K562 (cell line): ENCODE results near the gene CUL3. TPM values are rescaled to one million over a fixed set of nuclear protein-coding genes. Genes with fewer than 3 reads are reported as not detected.

Experiments used
- ATAC-seq: fragments of 200-7000 bp; cut with Tn5 transposase; 3 replicates; pipeline ENCODE4 v1.9.1; 2020; ENCODE audit warnings: moderate library complexity
- BruUV-seq: library from RNA; stranded (reverse); fragments of 400-500 nt; replicated peaks from 2 replicates; lab custom pipeline; 2021; lab: Mats Ljungman, UMichigan
- CTCF ChIA-PET: fragments of 300-600 bp; formaldehyde crosslinking; extraction: SDS; loops from one replicate; lab custom pipeline; 2021; ENCODE audit warnings: low intra/inter-chr PET ratio; lab: Yijun Ruan, JAX
- POLR2A ChIA-PET: fragments of 300-600, 350-650 bp; sonication (Branson Sonifier 250); formaldehyde crosslinking; extraction: SDS; loops from one replicate; lab custom pipeline; 2021; ENCODE audit warnings: antibody characterized with exemption, inconsistent platforms; lab: Yijun Ruan, JAX
- DNase-seq, 4 experiments: peaks; one replicate each; pipeline versions ENCODE4 v3.0.0 to v3.0.0-alpha.2; 2011 to 2018; ENCODE audit warnings: low spot score in 3 of 4, mixed read lengths in 3 of 4; ENCODE audit errors: extremely low read depth in 1 of 4
- FAIRE-seq: peaks from 2 replicates; lab custom pipeline; 2011; peaks lifted over from hg19 to GRCh38; lab: Jason Lieb, UNC
- H2AFZ ChIP-seq: 2 replicates; pipeline ENCODE4 v1.6.0; 2011; ENCODE audit warnings: low read depth, low read length, control low read depth, inconsistent platforms
- H3K27ac ChIP-seq: fragments of 200-600 bp; 3 replicates; pipeline ENCODE4 v1.8.0; 2011; ENCODE audit warnings: low read depth, mild to moderate bottlenecking, control low read depth, inconsistent platforms, low read length, moderate library complexity, mixed read lengths; ENCODE audit errors: extremely low read depth
- H3K27me3 ChIP-seq, 2 experiments: fragments of 300-600 bp in 1 of 2; 2 replicates in 1 of 2; 3 replicates in 1 of 2; pipeline versions ENCODE4 v1.6.0 to v1.8.0; 2011; ENCODE audit warnings: inconsistent platforms in 2 of 2, low read length in 2 of 2, mild to moderate bottlenecking in 1 of 2, mixed read lengths in 1 of 2, moderate library complexity in 1 of 2; ENCODE audit not compliant: control insufficient read depth in 2 of 2, insufficient read depth in 2 of 2
- H3K36me3 ChIP-seq: fragments of 300-600 bp; 3 replicates; pipeline ENCODE4 v1.8.0; 2011; ENCODE audit warnings: mild to moderate bottlenecking, low read length, inconsistent platforms; ENCODE audit not compliant: control insufficient read depth, insufficient read depth
- H3K4me1 ChIP-seq, 2 experiments: fragments of 200-600 bp in 1 of 2; replicated peaks in 1 of 2; 2 replicates in 1 of 2; 3 replicates in 1 of 2; pipeline versions ENCODE4 v1.5.1 to v1.8.0; 2011; ENCODE audit warnings: inconsistent platforms in 2 of 2, low read length in 2 of 2, mild to moderate bottlenecking in 1 of 2, mixed read lengths in 1 of 2, moderate library complexity in 1 of 2; ENCODE audit not compliant: control insufficient read depth in 2 of 2, insufficient read depth in 2 of 2
- H3K4me2 ChIP-seq: 2 replicates; pipeline ENCODE4 v1.6.1; 2011; ENCODE audit warnings: low read length, control low read depth, inconsistent platforms, mixed read lengths; ENCODE audit not compliant: insufficient read depth
- H3K4me3 ChIP-seq: fragments of 200-600 bp; sonication (generic), shearing (Covaris generic); 2 replicates; pipeline ENCODE4 v1.5.1; 2016; ENCODE audit warnings: control low read depth, inconsistent platforms
- H3K79me2 ChIP-seq: fragments of 200-600 bp; 3 replicates; pipeline ENCODE4 v1.8.0; 2011; ENCODE audit warnings: low read length, inconsistent platforms; ENCODE audit not compliant: control insufficient read depth, insufficient read depth
- H3K9ac ChIP-seq, 2 experiments: 2 replicates each; pipeline versions ENCODE4 v1.6.0 to v1.6.1; 2011; ENCODE audit warnings: low read depth in 2 of 2, low read length in 2 of 2, control low read depth in 1 of 2, inconsistent platforms in 1 of 2, mild to moderate bottlenecking in 1 of 2, mixed read lengths in 1 of 2; ENCODE audit not compliant: insufficient read depth in 1 of 2
- H3K9me1 ChIP-seq: one replicate; pipeline ENCODE4 v1.6.0; 2011; ENCODE audit warnings: inconsistent platforms, mild to moderate bottlenecking, low read length, moderate library complexity; ENCODE audit not compliant: control insufficient read depth, insufficient read depth
- H3K9me3 ChIP-seq: replicated peaks from 2 replicates; pipeline ENCODE4 v1.5.1; 2011; ENCODE audit warnings: low read depth, low read length, inconsistent platforms; ENCODE audit not compliant: control insufficient read depth, insufficient read depth
- H4K20me1 ChIP-seq: replicated peaks from 2 replicates; pipeline ENCODE4 v1.6.1; 2011; ENCODE audit warnings: low read length, inconsistent platforms, mixed read lengths; ENCODE audit not compliant: control insufficient read depth, insufficient read depth
- ARID1B ChIP-seq: fragments of 450-650 bp; IDR thresholded peaks from 2 replicates; pipeline ENCODE4 v1.6.1; 2016; ENCODE audit warnings: antibody characterized with exemption, mild to moderate bottlenecking, inconsistent platforms
- CCAR2 ChIP-seq: fragments of 200-400 bp; formaldehyde crosslinking; IDR thresholded peaks from 2 replicates; pipeline ENCODE4 v1.6.1; 2017; ENCODE audit warnings: mild to moderate bottlenecking, low read depth, low read length
- GABPB2 ChIP-seq: fragments of 250-450 bp; sonication (Bioruptor Pico); conservative IDR thresholded peaks from 2 replicates; pipeline ENCODE4 v1.5.1; 2021; ENCODE audit warnings: mild to moderate bottlenecking
- KHSRP ChIP-seq: fragments of 450-650 bp; IDR thresholded peaks from 2 replicates; pipeline ENCODE4 v1.6.1; 2017
- NR4A1 ChIP-seq, 2 experiments: fragments of 250-450 bp in 1 of 2; fragments of 450-650 bp in 1 of 2; sonication (Bioruptor Pico) in 1 of 2; IDR thresholded peaks; 2 replicates each; pipeline versions ENCODE4 v1.4.0 to v1.6.1; 2016 to 2020; ENCODE audit warnings: mild to moderate bottlenecking in 2 of 2, missing compliant biosample characterization in 1 of 2, missing genetic modification characterization in 1 of 2, moderate library complexity in 1 of 2
- PRPF4 ChIP-seq: fragments of 200-400 bp; formaldehyde crosslinking; IDR thresholded peaks from one replicate; pipeline ENCODE4 v1.6.1; 2017; ENCODE audit warnings: low read length, low read depth, mild to moderate bottlenecking; ENCODE audit not compliant: insufficient read depth, poor library complexity, severe bottlenecking
- TEAD2 ChIP-seq: fragments of 450-650 bp; IDR thresholded peaks from 2 replicates; pipeline ENCODE4 v1.6.1; 2016; ENCODE audit warnings: missing genetic modification characterization, control low read depth, missing compliant biosample characterization
- TEAD4 ChIP-seq, 2 experiments: sonication (generic) in 1 of 2; formaldehyde crosslinking in 1 of 2; IDR thresholded peaks; 2 replicates each; pipeline versions ENCODE4 v1.6.1 to v1.8.0; 2012 to 2022; ENCODE audit warnings: borderline replicate concordance in 1 of 2, inconsistent platforms in 1 of 2, low read length in 1 of 2, mild to moderate bottlenecking in 1 of 2, missing genetic modification reagents in 1 of 2
- WGBS: fragments of 100-300 bp; shearing (Covaris generic); methylation state at CpG from one replicate; pipeline ENCODE4 v1.1.6; 2016; ENCODE audit warnings: low coverage, mixed read lengths; ENCODE audit not compliant: insufficient coverage; ENCODE audit errors: missing lambda C conversion rate; 5-methylcytosine and 5-hydroxymethylcytosine counted together
- in situ Hi-C: fragments of 300-500 bp; cut with MboI; formaldehyde crosslinking; loops from 4 replicates; pipeline ENCODE4 v1.15.0; 2018; ENCODE audit warnings: inconsistent platforms, mixed read lengths
- intact Hi-C: fragments of 100-400 bp; cut with micrococcal nuclease; formaldehyde crosslinking; loops from 2 replicates; pipeline ENCODE4 v1.14.2; 2022
- polyA plus RNA-seq, 8 experiments: library from polyadenylated mRNA; depleted of rRNA in 4 of 8; stranded (reverse) in 5 of 8; unstranded in 3 of 8; fragments of >200 nt; fragmentation: Nextera tagmentation in 2 of 8; fragmentation: Illumina TruSeq in 1 of 8; extraction: Ambion mirVana in 2 of 8; extraction: Trizol in 1 of 8; gene quantifications; 2 replicates each; pipeline versions ENCODE4 v1.2.1 to v1.2.3, GENCODE V29; 2011 to 2014; ENCODE audit warnings: inconsistent platforms in 1 of 8, missing spikeins in 1 of 8
- total RNA-seq, 7 experiments: library from RNA; depleted of rRNA in 6 of 7; stranded (reverse); fragments of >200 nt in 6 of 7; fragmentation: Illumina TruSeq in 2 of 7; extraction: Trizol in 2 of 7; gene quantifications; 2 replicates each; pipeline versions ENCODE4 v1.2.1 to v1.2.3, GENCODE V29; 2011 to 2021; ENCODE audit warnings: low replicate concordance in 1 of 7

Gene CUL3
- total and polyA plus RNA-seq, 9 of the 15 experiments (the other 6 are each of a cell fraction or from before 2014, with no cell fraction given) = 31.5 to 71.9 (median 56.4) TPM

DNA sequence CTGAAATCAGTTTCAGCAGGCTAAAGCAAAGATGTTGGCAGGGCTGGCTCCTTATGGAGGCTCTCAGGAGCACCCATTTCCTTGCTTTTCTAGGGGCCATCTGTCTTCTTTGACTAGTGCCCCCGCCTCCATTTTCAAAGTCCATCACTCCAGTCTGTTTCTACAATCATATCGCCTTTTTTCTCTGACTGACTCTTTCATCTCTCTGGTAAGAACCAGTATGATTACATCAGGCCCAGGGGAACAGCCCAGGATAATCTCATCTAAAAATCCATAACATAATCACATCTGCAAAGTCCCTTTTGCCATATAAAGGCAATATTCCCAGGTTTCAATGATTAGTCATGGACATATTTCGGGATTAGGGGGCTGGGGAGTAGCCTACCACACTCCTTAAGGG, 57.0 kb downstream of the CUL3 start:
- no peak overlapping the region for H3K4me3 ChIP-seq
- ATAC-seq (no peak), DNase-seq (no peak), FAIRE-seq (no peak)
- POLR2A ChIA-PET = no interaction called here
- H3K4me1 ChIP-seq = peaks cover 0 to 3% of the 10 kb centered on the region in 2 experiments; a peak in 2 of 5 replicates
- CTCF ChIA-PET = interaction anchor here (0.5 kb wide), 1 partner anchor 11 kb away, joined by 3 read pairs; no protein-coding TSS in a partner anchor
- peaks cover 74% of the 10 kb centered on the region for H3K79me2 ChIP-seq
- H3K27ac ChIP-seq = no peak overlapping the region
- H3K9me3 ChIP-seq = no peaks in the 10 kb centered on the region
- H2AFZ ChIP-seq = no peak overlapping the region
- 73% methylated on average over 2 of the region's 3 CpGs for WGBS
- intact Hi-C loops (no loop called here), in situ Hi-C loops (no loop called here)
- H3K9me1 ChIP-seq = peaks cover 4% of the 10 kb centered on the region
- no peaks in the 10 kb centered on the region for H3K27me3 ChIP-seq
- BruUV-seq = no TSS peak
- peaks cover 24% of the 10 kb centered on the region; the same call in 2 of the 3 replicates for H3K36me3 ChIP-seq
- TF ChIP-seq NR4A1 (CRISPR knock-in tag; IDR thresholded peaks at IDR 0.05) (no peak), NR4A1 (tag; IDR thresholded peaks at IDR 0.05) (no peak)
- H3K4me2 ChIP-seq = no peak overlapping the region
- H4K20me1 ChIP-seq = no peaks in the 10 kb centered on the region
- no peak overlapping the region for H3K9ac ChIP-seq

DNA sequence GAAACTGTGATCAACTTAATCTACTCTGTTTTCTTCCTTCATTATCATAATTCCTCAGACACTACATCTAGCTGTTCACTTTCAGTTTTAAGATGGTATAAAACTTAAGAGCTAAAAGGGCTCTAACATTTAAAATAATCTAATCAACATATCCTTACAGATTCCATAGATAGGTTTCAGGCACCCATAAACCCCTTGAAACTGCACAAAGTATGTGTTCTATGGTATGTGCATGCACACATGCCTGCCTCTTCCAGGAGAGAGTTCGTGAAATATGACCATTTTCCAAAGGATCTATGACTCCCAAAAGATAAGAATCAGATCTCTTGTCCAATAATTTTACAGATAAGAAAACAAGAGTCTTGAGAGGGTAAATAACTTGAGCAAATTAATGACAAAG, 59.4 kb downstream of the CUL3 start:
- no TSS peak for BruUV-seq
- intact Hi-C loops = no loop called here
- 62% methylated on average over 1 of the region's 1 CpG for WGBS
- ATAC-seq (no peak), FAIRE-seq (no peak), DNase-seq (no peak)
- in situ Hi-C loops = no loop called here
- H3K9me1 ChIP-seq = peaks cover 4% of the 10 kb centered on the region
- H4K20me1 ChIP-seq = no peaks in the 10 kb centered on the region
- no peak overlapping the region for H3K27ac ChIP-seq
- H3K4me1 ChIP-seq = peaks cover 0 to 3% of the 10 kb centered on the region in 2 experiments; a peak in 2 of 5 replicates
- H3K36me3 ChIP-seq = peaks cover 9% of the 10 kb centered on the region; the same call in 2 of the 3 replicates
- no peaks in the 10 kb centered on the region for H3K9me3 ChIP-seq
- H3K4me2 ChIP-seq = no peak overlapping the region
- H3K27me3 ChIP-seq = no peaks in the 10 kb centered on the region
- CTCF ChIA-PET = no interaction called here
- H2AFZ ChIP-seq = no peak overlapping the region
- TF ChIP-seq ARID1B (no peak), TEAD4 (IDR thresholded peaks at IDR 0.05; ENCODE audit: low read length) (no peak), TEAD4 (CRISPR knock-in tag; IDR thresholded peaks at IDR 0.05; ENCODE audit: borderline replicate concordance) (no peak), CCAR2 (no peak), KHSRP (no peak), GABPB2 (CRISPR knock-in tag) (no peak), TEAD2 (tag) (no peak), PRPF4 (no peak)
- TF ChIP-seq, all 486 proteins: peak for 0
- no peak overlapping the region for H3K9ac ChIP-seq
- H3K4me3 ChIP-seq = no peak overlapping the region
- H3K79me2 ChIP-seq = peaks cover 77% of the 10 kb centered on the region
- POLR2A ChIA-PET = no interaction called here
